ENCODE results near the gene COL19A1.

Gene COL19A1

DNA sequence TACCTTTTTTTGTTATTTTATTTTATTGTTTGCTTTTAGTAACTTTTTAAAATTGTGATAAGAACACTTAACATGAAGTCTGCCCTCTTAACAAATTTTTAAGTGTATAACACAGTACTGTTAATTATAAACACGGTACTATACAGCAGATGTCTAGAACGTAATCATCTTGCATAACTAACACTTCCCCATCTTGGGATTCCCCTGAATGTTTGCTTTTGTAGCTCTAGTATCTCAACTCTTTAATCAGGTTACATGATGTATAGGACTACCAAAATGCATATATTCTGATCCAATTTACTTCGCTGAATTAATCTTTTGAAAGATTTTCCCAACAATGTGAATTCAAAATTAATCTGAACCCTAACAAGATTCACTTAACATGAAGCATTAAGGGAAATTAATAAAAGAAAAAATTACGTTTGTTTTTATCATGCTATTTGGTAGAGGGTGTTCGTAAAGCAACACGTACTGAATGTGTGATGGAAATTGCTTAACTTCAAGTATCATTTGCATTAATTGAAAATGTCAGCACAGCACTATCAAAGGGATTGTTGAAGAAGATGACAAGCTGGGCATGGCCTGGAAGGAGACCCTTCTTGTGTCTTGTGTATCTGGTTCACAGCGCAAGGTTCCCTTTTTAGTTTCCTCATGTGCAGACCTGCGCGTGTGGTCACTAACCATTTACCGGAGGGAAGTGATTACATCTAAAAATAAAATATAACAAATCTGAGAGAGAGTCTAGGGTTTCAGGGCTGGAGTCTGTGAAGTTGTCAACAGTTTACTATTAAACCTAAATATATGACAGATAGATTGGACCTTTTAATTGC is 15.2 kb downstream of the COL19A1 start:
- TF ChIP-seq, protein P1, sequence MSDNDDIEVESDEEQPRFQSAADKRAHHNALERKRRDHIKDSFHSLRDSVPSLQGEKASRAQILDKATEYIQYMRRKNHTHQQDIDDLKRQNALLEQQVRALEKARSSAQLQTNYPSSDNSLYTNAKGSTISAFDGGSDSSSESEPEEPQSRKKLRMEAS (IDR thresholded peaks at IDR 0.05), result no peak
- TF ChIP-seq RAD21 (IDR thresholded peaks at IDR 0.05; ENCODE audit: low read depth), result no peak

GRCh38 chr6:69883551-69883950 is 17.2 kb downstream of the COL19A1 start:
- no peak for TF ChIP-seq EGR1 (IDR thresholded peaks at IDR 0.05)
- no peak for TF ChIP-seq NFIC (IDR thresholded peaks at IDR 0.05)
- TF ChIP-seq FOXM1 (IDR thresholded peaks at IDR 0.05; ENCODE audit: borderline replicate concordance, low read depth), result no peak
- no peak for TF ChIP-seq REST (IDR thresholded peaks at IDR 0.05; ENCODE audit: low read depth)
- TF ChIP-seq EP300 (IDR thresholded peaks at IDR 0.05; ENCODE audit: borderline replicate concordance), result no peak
- TF ChIP-seq TAF1 (IDR thresholded peaks at IDR 0.05; ENCODE audit: low read depth), result no peak
- TF ChIP-seq CEBPB (IDR thresholded peaks at IDR 0.05), result no peak
- TF ChIP-seq, protein P1 (IDR thresholded peaks at IDR 0.05), result no peak
- no peak for TF ChIP-seq TEAD4 (IDR thresholded peaks at IDR 0.05)
- TF ChIP-seq ZBTB7A (IDR thresholded peaks at IDR 0.05; ENCODE audit: low read depth), result no peak
- TF ChIP-seq, protein P2, sequence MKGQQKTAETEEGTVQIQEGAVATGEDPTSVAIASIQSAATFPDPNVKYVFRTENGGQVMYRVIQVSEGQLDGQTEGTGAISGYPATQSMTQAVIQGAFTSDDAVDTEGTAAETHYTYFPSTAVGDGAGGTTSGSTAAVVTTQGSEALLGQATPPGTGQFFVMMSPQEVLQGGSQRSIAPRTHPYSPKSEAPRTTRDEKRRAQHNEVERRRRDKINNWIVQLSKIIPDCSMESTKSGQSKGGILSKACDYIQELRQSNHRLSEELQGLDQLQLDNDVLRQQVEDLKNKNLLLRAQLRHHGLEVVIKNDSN (IDR thresholded peaks at IDR 0.05), result no peak
- no peak for TF ChIP-seq YY1 (IDR thresholded peaks at IDR 0.05; ENCODE audit: low read depth)

DNA sequence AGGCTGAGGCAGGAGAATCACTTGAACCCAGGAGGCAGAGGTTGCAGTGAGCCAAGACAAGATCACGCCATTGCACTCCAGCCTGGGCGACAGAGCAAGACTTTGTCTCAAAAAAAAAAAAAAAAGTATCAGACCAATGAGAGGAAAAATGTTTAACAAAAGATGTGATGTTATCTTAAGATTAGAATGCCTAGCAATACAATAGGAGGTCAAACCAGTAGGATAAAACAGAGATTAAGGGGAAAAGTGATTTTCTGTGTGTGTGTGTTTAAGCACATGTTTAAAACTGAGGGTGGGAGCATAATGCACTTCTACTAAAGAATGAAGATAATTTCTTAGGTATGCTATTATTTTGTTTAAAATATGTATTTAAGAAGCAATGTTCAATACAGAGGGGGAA is 17.9 kb downstream of the COL19A1 start:
- TF ChIP-seq RAD21 (IDR thresholded peaks at IDR 0.05; ENCODE audit: low read depth), result no peak
- TF ChIP-seq EP300 (IDR thresholded peaks at IDR 0.05; ENCODE audit: borderline replicate concordance), result no peak
- no peak for TF ChIP-seq EGR1 (IDR thresholded peaks at IDR 0.05)
- TF ChIP-seq REST (IDR thresholded peaks at IDR 0.05; ENCODE audit: low read depth), result no peak
- no peak for TF ChIP-seq CEBPB (IDR thresholded peaks at IDR 0.05)

DNA sequence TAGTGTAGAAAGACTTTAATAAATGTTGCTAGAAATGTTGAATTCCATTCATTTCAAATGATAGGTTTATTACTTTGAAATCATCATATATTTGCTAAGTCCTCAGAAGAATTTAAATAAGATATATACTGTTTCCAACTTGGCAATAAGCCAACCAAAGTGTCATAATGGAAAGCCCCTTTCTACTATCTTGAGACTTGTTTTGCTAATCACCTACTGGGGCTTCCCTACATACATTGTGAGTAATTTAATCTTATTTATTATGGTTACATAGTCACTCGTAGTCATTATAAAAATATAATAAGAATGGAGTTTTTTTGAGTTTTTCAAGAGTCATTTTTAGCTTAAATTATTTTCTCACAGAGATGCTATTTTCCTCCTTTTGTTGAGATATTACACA is 20.7 kb downstream of the COL19A1 start:
- TF ChIP-seq ZBTB7A (IDR thresholded peaks at IDR 0.05; ENCODE audit: low read depth) (no peak), CEBPB (IDR thresholded peaks at IDR 0.05) (no peak), EP300 (IDR thresholded peaks at IDR 0.05; ENCODE audit: borderline replicate concordance) (no peak), CREB1 (IDR thresholded peaks at IDR 0.05; ENCODE audit: low read depth) (no peak)

DNA sequence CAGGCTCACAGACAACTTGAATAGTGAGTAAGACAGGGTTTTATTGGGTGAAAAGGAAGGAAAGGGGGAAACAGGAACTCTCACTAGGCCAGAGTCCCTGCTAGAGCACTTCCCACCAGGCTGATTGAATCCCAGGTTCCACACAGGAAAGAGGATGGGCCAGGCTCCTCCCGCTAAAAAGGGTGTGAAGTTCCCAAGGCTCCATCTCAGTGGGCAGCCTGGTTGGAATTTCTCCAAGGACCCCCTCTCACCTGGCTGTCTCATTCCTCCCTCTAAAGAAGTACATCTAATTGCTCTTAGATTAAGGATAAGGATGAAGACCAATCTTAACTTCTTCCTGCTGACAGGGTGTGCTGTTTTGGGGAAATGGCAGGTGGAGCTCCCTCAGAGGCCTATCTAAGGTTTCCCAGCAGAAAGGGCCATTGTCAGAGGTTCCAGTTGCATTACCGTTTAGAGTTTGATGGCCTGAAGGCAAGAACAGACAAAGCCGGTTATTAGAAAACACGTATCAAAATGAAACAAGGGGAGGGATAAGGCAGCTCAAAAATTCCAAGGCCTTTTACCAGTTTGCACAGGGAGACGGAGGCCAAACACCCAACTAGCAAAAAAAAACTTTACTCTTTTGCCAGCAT is 21.5 kb downstream of the COL19A1 start:
- no peak for TF ChIP-seq CEBPB (IDR thresholded peaks at IDR 0.05)
- no peak for TF ChIP-seq TAF1 (IDR thresholded peaks at IDR 0.05; ENCODE audit: low read depth)
- TF ChIP-seq FOXM1 (IDR thresholded peaks at IDR 0.05; ENCODE audit: borderline replicate concordance, low read depth), result no peak
- no peak for TF ChIP-seq ZBTB7A (IDR thresholded peaks at IDR 0.05; ENCODE audit: low read depth)
- TF ChIP-seq, protein P2 (IDR thresholded peaks at IDR 0.05), result no peak
- TF ChIP-seq TEAD4 (IDR thresholded peaks at IDR 0.05), result no peak
- TF ChIP-seq, protein P1 (IDR thresholded peaks at IDR 0.05), result no peak
- no peak for TF ChIP-seq RAD21 (IDR thresholded peaks at IDR 0.05; ENCODE audit: low read depth)
- TF ChIP-seq NFIC (IDR thresholded peaks at IDR 0.05), result no peak
- TF ChIP-seq YY1 (IDR thresholded peaks at IDR 0.05; ENCODE audit: low read depth), result no peak
- TF ChIP-seq EGR1 (IDR thresholded peaks at IDR 0.05), result no peak

Data from Ishikawa (cell line).